ENCODE measurements around the gene XPO6. TPM values are rescaled to one million over a fixed set of nuclear protein-coding genes. Genes with fewer than 3 reads are reported as not detected.

The XPO6 gene
- total RNA-seq, 1 experiment from 2014 or later = 124 TPM

DNA sequence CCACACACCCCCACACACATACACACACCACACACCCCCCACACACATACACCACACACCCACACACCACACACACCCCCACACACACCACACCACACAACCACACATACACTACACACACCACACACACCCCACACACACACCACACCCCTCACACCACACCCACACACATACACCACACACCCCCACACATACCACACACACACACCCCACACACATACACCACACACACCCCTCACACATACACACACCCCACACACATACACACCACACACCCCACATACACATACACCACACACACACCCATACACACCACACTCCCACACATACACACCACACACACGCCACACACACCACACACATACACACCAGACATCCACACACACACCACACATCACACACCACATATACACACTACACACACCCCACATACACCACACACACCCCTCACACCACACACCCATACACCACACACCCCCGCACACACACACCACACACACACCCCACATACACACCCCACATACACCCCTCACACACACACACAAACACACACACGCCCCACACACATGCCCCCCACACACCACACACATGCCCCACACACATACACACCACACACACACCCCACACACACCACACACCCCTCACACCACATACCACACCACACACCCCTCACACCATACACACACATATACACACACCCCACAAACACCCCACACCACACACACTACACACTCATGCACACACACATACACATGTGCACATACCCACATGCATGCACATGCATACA lies 122.4 kb downstream of the XPO6 start:
- DNase-seq = no peak
- Histone ChIP-seq H2AFZ (ENCODE audit: low read length) (no peak overlapping the region), H4K91ac (ENCODE audit: insufficient read length, low read depth, low read length) (no peak overlapping the region), H3K23ac (ENCODE audit: insufficient read length, low read depth, low read length) (no peak overlapping the region), H3K23me2 (ENCODE audit: insufficient read length, low read depth, low read length, poor library complexity, severe bottlenecking) (peaks cover 4% of the 10 kb centered on the region), H3K79me2 (ENCODE audit: insufficient read depth, low read length) (no peaks in the 10 kb centered on the region), H2BK12ac (ENCODE audit: insufficient read length, low read depth, low read length) (no peak overlapping the region), H3K14ac (ENCODE audit: insufficient read depth, low read length) (no peak overlapping the region), H2BK20ac (ENCODE audit: low read depth, low read length, poor library complexity, severe bottlenecking) (no peak overlapping the region), H3K79me1 (ENCODE audit: insufficient read depth, low read depth, low read length, poor library complexity, severe bottlenecking) (no peaks in the 10 kb centered on the region), H3K27ac (ENCODE audit: insufficient read length, low read depth, low read length) (no peak overlapping the region), H3K4ac (ENCODE audit: low read depth, low read length) (no peak overlapping the region; the same call in 1 of the 2 replicates), H2BK5ac (ENCODE audit: insufficient read length, low read length) (no peak overlapping the region), H3K9me3 (ENCODE audit: control insufficient read depth, low read depth, low read length) (no peaks in the 10 kb centered on the region), H3K4me2 (ENCODE audit: insufficient read depth, insufficient read length, low read length) (no peak overlapping the region), H2BK15ac (ENCODE audit: low read depth, low read length) (no peak overlapping the region), H3K9ac (ENCODE audit: extremely low read depth, insufficient read length, low read length) (no peak overlapping the region), H4K5ac (ENCODE audit: insufficient read length, low read depth, low read length) (peak overlapping the region; percentile 13), H3T11ph (ENCODE audit: low read length) (no peak overlapping the region), H4K20me1 (ENCODE audit: control insufficient read depth, insufficient read depth, insufficient read length) (peaks cover 2% of the 10 kb centered on the region), H2BK120ac (ENCODE audit: low read depth, low read length, poor library complexity, severe bottlenecking) (no peak overlapping the region), H3K18ac (ENCODE audit: insufficient read length, low read depth, low read length) (peak overlapping the region; percentile 1), H2AK5ac (ENCODE audit: insufficient read length, low read length) (no peak overlapping the region), H3K27me3 (ENCODE audit: insufficient read depth, low read length) (no peaks in the 10 kb centered on the region), H3K4me1 (ENCODE audit: insufficient read depth, low read length) (0 out of 2 replicates have a peak, but pooled peaks cover 9% of the 10 kb centered on the region), H4K8ac (replicated peaks; ENCODE audit: insufficient read length, low read depth, low read length) (peak overlapping the region; percentile 27), H3K56ac (ENCODE audit: insufficient read length, low read depth, low read length) (no peak overlapping the region)
- Mint-ChIP-seq H3K36me3 (ENCODE audit: insufficient read depth in 1 of 3, low read depth in 3 of 3) (no peaks in the 10 kb centered on the region), H3K27me3 (ENCODE audit: low read depth) (peaks cover 2% of the 10 kb centered on the region), H3K9me3 (no peaks in the 10 kb centered on the region; a peak in 1 of 5 replicates), H3K4me3 (no peak overlapping the region), H3K4me1 (peaks cover 28 to 29% of the 10 kb centered on the region in 2 experiments), H3K27ac (peak overlapping the region in 1 of 3 experiments; percentile 85; a peak in 1 of 7 replicates)
- TF ChIP-seq, protein P1, sequence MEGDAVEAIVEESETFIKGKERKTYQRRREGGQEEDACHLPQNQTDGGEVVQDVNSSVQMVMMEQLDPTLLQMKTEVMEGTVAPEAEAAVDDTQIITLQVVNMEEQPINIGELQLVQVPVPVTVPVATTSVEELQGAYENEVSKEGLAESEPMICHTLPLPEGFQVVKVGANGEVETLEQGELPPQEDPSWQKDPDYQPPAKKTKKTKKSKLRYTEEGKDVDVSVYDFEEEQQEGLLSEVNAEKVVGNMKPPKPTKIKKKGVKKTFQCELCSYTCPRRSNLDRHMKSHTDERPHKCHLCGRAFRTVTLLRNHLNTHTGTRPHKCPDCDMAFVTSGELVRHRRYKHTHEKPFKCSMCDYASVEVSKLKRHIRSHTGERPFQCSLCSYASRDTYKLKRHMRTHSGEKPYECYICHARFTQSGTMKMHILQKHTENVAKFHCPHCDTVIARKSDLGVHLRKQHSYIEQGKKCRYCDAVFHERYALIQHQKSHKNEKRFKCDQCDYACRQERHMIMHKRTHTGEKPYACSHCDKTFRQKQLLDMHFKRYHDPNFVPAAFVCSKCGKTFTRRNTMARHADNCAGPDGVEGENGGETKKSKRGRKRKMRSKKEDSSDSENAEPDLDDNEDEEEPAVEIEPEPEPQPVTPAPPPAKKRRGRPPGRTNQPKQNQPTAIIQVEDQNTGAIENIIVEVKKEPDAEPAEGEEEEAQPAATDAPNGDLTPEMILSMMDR (conservative IDR thresholded peaks at IDR 0.05) = no peak
- 100% methylated on average over 2 of the region's 3 CpGs for WGBS (ENCODE audit: extremely low coverage, insufficient read length, low lambda C conversion rate)

All from H9 (cell line).